ENCODE measurements around the gene ZNF467.

ZNF467 gene

GRCh38 chr7:149815661-149816266, 42.4 kb upstream of the ZNF467 start:
- TF ChIP-seq REST (IDR thresholded peaks at IDR 0.05; ENCODE audit: insufficient replicate concordance, low read depth) (no peak), POLR2AphosphoS5 (IDR thresholded peaks at IDR 0.05; ENCODE audit: low read depth) (no peak), SPI1 (IDR thresholded peaks at IDR 0.05; ENCODE audit: borderline replicate concordance, low read depth) (no peak), CTCF (IDR thresholded peaks at IDR 0.05; ENCODE audit: insufficient read depth, low read length) (no peak), GABPA (IDR thresholded peaks at IDR 0.05; ENCODE audit: low read depth) (no peak)
- no peak overlapping the region for H3K4me3 ChIP-seq (replicated peaks; ENCODE audit: insufficient read depth, low read length)
- no peaks in the 10 kb centered on the region for H3K27me3 ChIP-seq (ENCODE audit: insufficient read depth, poor library complexity, severe bottlenecking)
- DNase-seq (ENCODE audit: low read depth in 1 of 2, low spot score in 1 of 2): no peak
- no peak overlapping the region for H3K27ac ChIP-seq (replicated peaks)

GRCh38 chr7:149815121-149815520, 41.7 kb upstream of the ZNF467 start:
- no peak overlapping the region for H3K27ac ChIP-seq (replicated peaks)
- no peak for DNase-seq (ENCODE audit: low read depth in 1 of 2, low spot score in 1 of 2)
- H3K27me3 ChIP-seq (ENCODE audit: insufficient read depth, poor library complexity, severe bottlenecking): no peaks in the 10 kb centered on the region
- TF ChIP-seq POLR2AphosphoS5 (IDR thresholded peaks at IDR 0.05; ENCODE audit: low read depth): no peak
- no peak for TF ChIP-seq SPI1 (IDR thresholded peaks at IDR 0.05; ENCODE audit: borderline replicate concordance, low read depth)
- TF ChIP-seq GABPA (IDR thresholded peaks at IDR 0.05; ENCODE audit: low read depth): no peak
- TF ChIP-seq CTCF (IDR thresholded peaks at IDR 0.05; ENCODE audit: insufficient read depth, low read length): no peak
- no peak for TF ChIP-seq REST (IDR thresholded peaks at IDR 0.05; ENCODE audit: insufficient replicate concordance, low read depth)
- H3K4me3 ChIP-seq (replicated peaks; ENCODE audit: insufficient read depth, low read length): no peak overlapping the region

GRCh38 chr7:149814494-149814893, 41.1 kb upstream of the ZNF467 start:
- no peak for TF ChIP-seq SPI1 (IDR thresholded peaks at IDR 0.05; ENCODE audit: borderline replicate concordance, low read depth)
- no peak for TF ChIP-seq GABPA (IDR thresholded peaks at IDR 0.05; ENCODE audit: low read depth)
- no peak for TF ChIP-seq POLR2AphosphoS5 (IDR thresholded peaks at IDR 0.05; ENCODE audit: low read depth)
- no peak for TF ChIP-seq REST (IDR thresholded peaks at IDR 0.05; ENCODE audit: insufficient replicate concordance, low read depth)
- no peak for TF ChIP-seq CTCF (IDR thresholded peaks at IDR 0.05; ENCODE audit: insufficient read depth, low read length)
- H3K4me3 ChIP-seq (replicated peaks; ENCODE audit: insufficient read depth, low read length): no peak overlapping the region
- H3K27me3 ChIP-seq (ENCODE audit: insufficient read depth, poor library complexity, severe bottlenecking): no peaks in the 10 kb centered on the region
- H3K27ac ChIP-seq (replicated peaks): no peak overlapping the region
- no peak for DNase-seq (ENCODE audit: low read depth in 1 of 2, low spot score in 1 of 2)
